HCT116 (cell line): Measurements from ENCODE around the gene ACY1. TPM values are rescaled to one million over a fixed set of nuclear protein-coding genes. Genes with fewer than 3 reads are reported as not detected.

Source experiments
- ATAC-seq: fragments of 200-7000 bp; cut with Tn5 transposase; 2 replicates; pipeline ENCODE4 v1.9.1; 2020; ENCODE audit warnings: mild to moderate bottlenecking, moderate library complexity
- BruUV-seq: library from RNA; stranded (reverse); fragments of 400-500 nt; replicated peaks from 2 replicates; lab custom pipeline; 2021; lab: Mats Ljungman, UMichigan
- CTCF ChIA-PET: fragments of 300-600 bp; sonication (Branson Sonifier 250); formaldehyde crosslinking; loops from one replicate; lab custom pipeline; 2021; ENCODE audit warnings: antibody characterized with exemption; lab: Charles Lee
- POLR2A ChIA-PET: fragments of 300-600, 350-600 bp; sonication (Branson Sonifier 250); formaldehyde crosslinking; loops from one replicate; lab custom pipeline; 2021; ENCODE audit warnings: antibody characterized with exemption; lab: Charles Lee
- RAD21 ChIA-PET, 2 experiments: fragments of 300-600 bp; sonication (Branson Sonifier 250); formaldehyde crosslinking; loops; one replicate each; lab custom pipeline; 2023; ENCODE audit warnings: low total read pairs in 2 of 2; ENCODE audit not compliant: uncharacterized antibody in 2 of 2, unreplicated experiment in 2 of 2, low non-redundant PET in 1 of 2; lab: Charles Lee
- DNase-seq: peaks from one replicate; pipeline ENCODE4 v3.0.0-alpha.2; 2010; ENCODE audit warnings: low read depth, low spot score
- H2AFZ ChIP-seq: fragments of 200-600 bp; shearing (Covaris generic), sonication (generic); 2 replicates; pipeline ENCODE4 v1.6.1; 2017; ENCODE audit warnings: low read depth, mixed run types, mixed read lengths, antibody characterized with exemption, low read length; ENCODE audit not compliant: poor library complexity, severe bottlenecking
- H3K27ac ChIP-seq: 2 replicates; pipeline ENCODE4 v1.5.1; 2012; ENCODE audit warnings: low read depth, low read length
- H3K27me3 ChIP-seq: fragments of 200-600 bp; sonication (generic); 2 replicates; pipeline ENCODE4 v1.6.1; 2016; ENCODE audit warnings: mixed run types, low read length, mixed read lengths; ENCODE audit not compliant: insufficient read depth
- H3K36me3 ChIP-seq, 2 experiments: fragments of 200-500 bp in 1 of 2; fragments of 200-600 bp in 1 of 2; sonication (Bioruptor generic) in 1 of 2; sonication (generic) in 1 of 2; 2 replicates each; pipeline versions ENCODE4 v1.5.1 to v1.6.1; 2014 to 2016; ENCODE audit warnings: low read length in 2 of 2, inconsistent platforms in 1 of 2, mixed read lengths in 1 of 2, mixed run types in 1 of 2; ENCODE audit not compliant: insufficient read depth in 2 of 2, control insufficient read depth in 1 of 2
- H3K4me1 ChIP-seq, 2 experiments: fragments of 200-600 bp in 1 of 2; sonication (generic) in 1 of 2; 2 replicates each; pipeline versions ENCODE4 v1.5.1 to v1.6.1; 2012 to 2017; ENCODE audit warnings: low read length in 2 of 2, inconsistent platforms in 1 of 2, mild to moderate bottlenecking in 1 of 2, mixed read lengths in 1 of 2, mixed run types in 1 of 2, moderate library complexity in 1 of 2; ENCODE audit not compliant: insufficient read depth in 2 of 2, control insufficient read depth in 1 of 2
- H3K4me2 ChIP-seq: fragments of 200-600 bp; sonication (generic); 2 replicates; pipeline ENCODE4 v1.6.1; 2017; ENCODE audit warnings: mixed run types, low read length, mixed read lengths
- H3K4me3 ChIP-seq, 2 experiments: fragments of 200-600 bp in 1 of 2; sonication (generic) in 1 of 2; replicated peaks in 1 of 2; 2 replicates each; pipeline ENCODE4 v1.5.1; 2011 to 2016; ENCODE audit warnings: low read length in 2 of 2, control low read depth in 1 of 2, low read depth in 1 of 2, mild to moderate bottlenecking in 1 of 2, mixed read lengths in 1 of 2, mixed run types in 1 of 2
- H3K79me2 ChIP-seq: fragments of 200-600 bp; sonication (generic); 2 replicates; pipeline ENCODE4 v1.6.1; 2017; ENCODE audit warnings: mild to moderate bottlenecking, mixed run types, low read length, moderate library complexity, mixed read lengths; ENCODE audit not compliant: insufficient read depth
- H3K9ac ChIP-seq: fragments of 200-600 bp; sonication (generic); 2 replicates; pipeline ENCODE4 v1.6.1; 2016; ENCODE audit warnings: low read length, mixed read lengths
- H3K9me2 ChIP-seq: fragments of 200-600 bp; sonication (generic), shearing (Covaris generic); 2 replicates; pipeline ENCODE4 v1.6.1; 2017; ENCODE audit warnings: mixed run types, mild to moderate bottlenecking, moderate library complexity; ENCODE audit not compliant: insufficient read depth
- H3K9me3 ChIP-seq, 2 experiments: fragments of 200-500 bp in 1 of 2; fragments of 200-600 bp in 1 of 2; sonication (Bioruptor generic) in 1 of 2; sonication (generic) in 1 of 2; 2 replicates each; pipeline ENCODE4 v1.6.1; 2014 to 2017; ENCODE audit warnings: low read length in 2 of 2, mixed read lengths in 2 of 2, inconsistent platforms in 1 of 2, low read depth in 1 of 2, mild to moderate bottlenecking in 1 of 2, mixed run types in 1 of 2, moderate library complexity in 1 of 2; ENCODE audit not compliant: control insufficient read depth in 1 of 2, insufficient read depth in 1 of 2
- H4K20me1 ChIP-seq: fragments of 200-600 bp; sonication (generic), shearing (Covaris generic); 2 replicates; pipeline ENCODE4 v1.6.1; 2017; ENCODE audit warnings: mixed run types, mild to moderate bottlenecking, moderate library complexity; ENCODE audit not compliant: insufficient read depth
- CBX3 ChIP-seq: IDR thresholded peaks from 2 replicates; pipeline ENCODE4 v1.6.1; 2012; ENCODE audit warnings: low read depth
- CEBPB ChIP-seq: IDR thresholded peaks from 2 replicates; pipeline ENCODE4 v1.6.1; 2012; ENCODE audit warnings: low read depth
- EGR1 ChIP-seq: IDR thresholded peaks from 2 replicates; pipeline ENCODE4 v1.6.1; 2012; ENCODE audit warnings: low read depth
- ELF1 ChIP-seq: IDR thresholded peaks from 2 replicates; pipeline ENCODE4 v1.6.1; 2012; ENCODE audit warnings: low read depth, borderline replicate concordance
- EZH2 ChIP-seq: fragments of 200-600 bp; sonication (generic); IDR thresholded peaks from 2 replicates; pipeline ENCODE4 v1.6.1; 2017; ENCODE audit warnings: antibody characterized with exemption, mixed run types
- JUND ChIP-seq: IDR thresholded peaks from 2 replicates; pipeline ENCODE4 v1.6.1; 2012
- POLR2A ChIP-seq: IDR thresholded peaks from 2 replicates; pipeline ENCODE4 v1.7.0; 2011; ENCODE audit warnings: borderline replicate concordance; ENCODE audit not compliant: insufficient read depth, insufficient read length; ENCODE audit errors: extremely low read depth
- POLR2AphosphoS5 ChIP-seq: IDR thresholded peaks from 2 replicates; pipeline ENCODE4 v1.6.1; 2011; ENCODE audit warnings: mild to moderate bottlenecking, low read depth, low read length, moderate library complexity
- RAD21 ChIP-seq: IDR thresholded peaks from 2 replicates; pipeline ENCODE4 v1.6.1; 2012; ENCODE audit warnings: low read depth, mild to moderate bottlenecking
- SIN3A ChIP-seq: IDR thresholded peaks from 2 replicates; pipeline ENCODE4 v1.6.1; 2012; ENCODE audit warnings: low read depth
- SRF ChIP-seq: IDR thresholded peaks from 2 replicates; pipeline ENCODE4 v1.6.1; 2012; ENCODE audit warnings: low read depth
- TCF7L2 ChIP-seq: IDR thresholded peaks from 2 replicates; pipeline ENCODE4 v1.7.0; 2011; ENCODE audit warnings: borderline replicate concordance, inconsistent platforms; ENCODE audit not compliant: insufficient read depth, insufficient read length; ENCODE audit errors: extremely low read depth
- YY1 ChIP-seq: IDR thresholded peaks from 2 replicates; pipeline ENCODE4 v1.6.1; 2011; ENCODE audit warnings: low read length, low read depth, moderate library complexity, mild to moderate bottlenecking; ENCODE audit not compliant: insufficient replicate concordance; ENCODE audit errors: extremely low read depth
- intact Hi-C: fragments of 100-400 bp; cut with micrococcal nuclease; formaldehyde crosslinking; loops from 2 replicates; pipeline ENCODE4 v1.10.0; 2022
- total RNA-seq: library from RNA; stranded (reverse); gene quantifications from one replicate; pipeline ENCODE4 v1.2.1, GENCODE V29; 2021; ENCODE audit not compliant: unreplicated experiment
- TF ChIP-seq, protein P1 (sequence below): IDR thresholded peaks from 2 replicates; pipeline ENCODE4 v1.6.1; 2012
- TF ChIP-seq, protein P2 (sequence below), 3 experiments: fragments of 200-600 bp in 1 of 3; sonication (generic) in 1 of 3; IDR thresholded peaks in 2 of 3; conservative IDR thresholded peaks in 1 of 3; 2 replicates each; pipeline ENCODE4 v1.5.1; 2012 to 2017; ENCODE audit warnings: low read depth in 2 of 3, low read length in 2 of 3, antibody characterized with exemption in 1 of 3, borderline replicate concordance in 1 of 3, control low read depth in 1 of 3, mild to moderate bottlenecking in 1 of 3, mixed read lengths in 1 of 3, mixed run types in 1 of 3, moderate library complexity in 1 of 3; ENCODE audit not compliant: insufficient read depth in 1 of 3
- TF ChIP-seq, protein P3 (sequence below): IDR thresholded peaks from 2 replicates; pipeline ENCODE4 v1.6.1; 2012
- TF ChIP-seq, protein P4 (sequence below): IDR thresholded peaks from 2 replicates; pipeline ENCODE4 v1.6.1; 2012; ENCODE audit warnings: low read depth
- TF ChIP-seq, protein P5 (sequence below): IDR thresholded peaks from 2 replicates; pipeline ENCODE4 v1.6.1; 2011; ENCODE audit warnings: mild to moderate bottlenecking, low read length, moderate library complexity; ENCODE audit not compliant: insufficient replicate concordance; ENCODE audit errors: extremely low read depth

The ACY1 gene
- total RNA-seq, 1 experiment from 2014 or later: 73.2 TPM

DNA sequence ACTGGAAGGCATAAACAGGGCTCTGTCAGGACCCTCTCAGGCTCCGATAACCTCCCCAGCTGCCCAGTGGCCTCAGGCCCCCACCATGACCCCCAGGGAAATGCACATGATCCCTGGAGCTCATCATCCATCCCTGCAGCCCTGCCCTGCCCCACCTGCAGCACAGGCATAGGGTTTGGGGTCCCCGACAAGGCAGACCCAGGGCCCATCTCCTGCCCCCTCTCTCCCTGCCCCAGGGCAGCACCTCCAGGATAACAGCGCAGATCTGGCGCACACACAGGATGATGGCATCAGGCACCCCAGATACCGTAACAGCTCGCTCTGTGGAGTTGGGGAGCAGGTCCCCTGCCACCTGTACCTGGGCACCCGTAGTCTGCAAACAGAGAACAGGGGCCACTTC is 23.7 kb upstream of the ACY1 start:
- ChIA-PET POLR2A (no interaction called here), RAD21 (no interaction called here)
- H4K20me1 ChIP-seq: no peaks in the 10 kb centered on the region
- BruUV-seq: no TSS peak
- H3K27me3 ChIP-seq: no peaks in the 10 kb centered on the region
- no peak overlapping the region for H3K4me3 ChIP-seq
- intact Hi-C loops: no loop called here
- no peak for ATAC-seq
- no peaks in the 10 kb centered on the region for H3K9me2 ChIP-seq
- H3K9me3 ChIP-seq: no peaks in the 10 kb centered on the region
- H3K9ac ChIP-seq: no peak overlapping the region
- no peaks in the 10 kb centered on the region for H3K79me2 ChIP-seq
- no peaks in the 10 kb centered on the region for H3K4me1 ChIP-seq
- DNase-seq: no peak
- H3K4me2 ChIP-seq: no peak overlapping the region
- H3K27ac ChIP-seq: no peak overlapping the region
- H3K36me3 ChIP-seq: 0 out of 4 replicates have a peak, but pooled peaks cover 0 to 3% of the 10 kb centered on the region in 2 experiments
- TF ChIP-seq YY1: no peak
- no peak for TF ChIP-seq RAD21
- no peak for TF ChIP-seq CBX3
- no peak for TF ChIP-seq SRF
- TF ChIP-seq SIN3A: no peak
- TF ChIP-seq, protein P1, sequence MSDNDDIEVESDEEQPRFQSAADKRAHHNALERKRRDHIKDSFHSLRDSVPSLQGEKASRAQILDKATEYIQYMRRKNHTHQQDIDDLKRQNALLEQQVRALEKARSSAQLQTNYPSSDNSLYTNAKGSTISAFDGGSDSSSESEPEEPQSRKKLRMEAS: no peak
- no peak for TF ChIP-seq ELF1
- no peak for TF ChIP-seq EGR1
- TF ChIP-seq, protein P2, sequence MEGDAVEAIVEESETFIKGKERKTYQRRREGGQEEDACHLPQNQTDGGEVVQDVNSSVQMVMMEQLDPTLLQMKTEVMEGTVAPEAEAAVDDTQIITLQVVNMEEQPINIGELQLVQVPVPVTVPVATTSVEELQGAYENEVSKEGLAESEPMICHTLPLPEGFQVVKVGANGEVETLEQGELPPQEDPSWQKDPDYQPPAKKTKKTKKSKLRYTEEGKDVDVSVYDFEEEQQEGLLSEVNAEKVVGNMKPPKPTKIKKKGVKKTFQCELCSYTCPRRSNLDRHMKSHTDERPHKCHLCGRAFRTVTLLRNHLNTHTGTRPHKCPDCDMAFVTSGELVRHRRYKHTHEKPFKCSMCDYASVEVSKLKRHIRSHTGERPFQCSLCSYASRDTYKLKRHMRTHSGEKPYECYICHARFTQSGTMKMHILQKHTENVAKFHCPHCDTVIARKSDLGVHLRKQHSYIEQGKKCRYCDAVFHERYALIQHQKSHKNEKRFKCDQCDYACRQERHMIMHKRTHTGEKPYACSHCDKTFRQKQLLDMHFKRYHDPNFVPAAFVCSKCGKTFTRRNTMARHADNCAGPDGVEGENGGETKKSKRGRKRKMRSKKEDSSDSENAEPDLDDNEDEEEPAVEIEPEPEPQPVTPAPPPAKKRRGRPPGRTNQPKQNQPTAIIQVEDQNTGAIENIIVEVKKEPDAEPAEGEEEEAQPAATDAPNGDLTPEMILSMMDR (IDR thresholded peaks at IDR 0.05 in 2 of 3, conservative IDR thresholded peaks at IDR 0.05 in 1 of 3; ENCODE audit: borderline replicate concordance in 1 of 3, insufficient read depth in 1 of 3, low read depth in 2 of 3, low read length in 2 of 3): no peak
- TF ChIP-seq, protein P3, sequence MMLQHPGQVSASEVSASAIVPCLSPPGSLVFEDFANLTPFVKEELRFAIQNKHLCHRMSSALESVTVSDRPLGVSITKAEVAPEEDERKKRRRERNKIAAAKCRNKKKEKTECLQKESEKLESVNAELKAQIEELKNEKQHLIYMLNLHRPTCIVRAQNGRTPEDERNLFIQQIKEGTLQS: no peak
- no peak for TF ChIP-seq TCF7L2
- TF ChIP-seq CEBPB: no peak
- TF ChIP-seq, protein P4, sequence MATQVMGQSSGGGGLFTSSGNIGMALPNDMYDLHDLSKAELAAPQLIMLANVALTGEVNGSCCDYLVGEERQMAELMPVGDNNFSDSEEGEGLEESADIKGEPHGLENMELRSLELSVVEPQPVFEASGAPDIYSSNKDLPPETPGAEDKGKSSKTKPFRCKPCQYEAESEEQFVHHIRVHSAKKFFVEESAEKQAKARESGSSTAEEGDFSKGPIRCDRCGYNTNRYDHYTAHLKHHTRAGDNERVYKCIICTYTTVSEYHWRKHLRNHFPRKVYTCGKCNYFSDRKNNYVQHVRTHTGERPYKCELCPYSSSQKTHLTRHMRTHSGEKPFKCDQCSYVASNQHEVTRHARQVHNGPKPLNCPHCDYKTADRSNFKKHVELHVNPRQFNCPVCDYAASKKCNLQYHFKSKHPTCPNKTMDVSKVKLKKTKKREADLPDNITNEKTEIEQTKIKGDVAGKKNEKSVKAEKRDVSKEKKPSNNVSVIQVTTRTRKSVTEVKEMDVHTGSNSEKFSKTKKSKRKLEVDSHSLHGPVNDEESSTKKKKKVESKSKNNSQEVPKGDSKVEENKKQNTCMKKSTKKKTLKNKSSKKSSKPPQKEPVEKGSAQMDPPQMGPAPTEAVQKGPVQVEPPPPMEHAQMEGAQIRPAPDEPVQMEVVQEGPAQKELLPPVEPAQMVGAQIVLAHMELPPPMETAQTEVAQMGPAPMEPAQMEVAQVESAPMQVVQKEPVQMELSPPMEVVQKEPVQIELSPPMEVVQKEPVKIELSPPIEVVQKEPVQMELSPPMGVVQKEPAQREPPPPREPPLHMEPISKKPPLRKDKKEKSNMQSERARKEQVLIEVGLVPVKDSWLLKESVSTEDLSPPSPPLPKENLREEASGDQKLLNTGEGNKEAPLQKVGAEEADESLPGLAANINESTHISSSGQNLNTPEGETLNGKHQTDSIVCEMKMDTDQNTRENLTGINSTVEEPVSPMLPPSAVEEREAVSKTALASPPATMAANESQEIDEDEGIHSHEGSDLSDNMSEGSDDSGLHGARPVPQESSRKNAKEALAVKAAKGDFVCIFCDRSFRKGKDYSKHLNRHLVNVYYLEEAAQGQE: no peak
- TF ChIP-seq EZH2: no peak
- TF ChIP-seq JUND: no peak
- no peak for TF ChIP-seq POLR2AphosphoS5
- TF ChIP-seq, protein P5, sequence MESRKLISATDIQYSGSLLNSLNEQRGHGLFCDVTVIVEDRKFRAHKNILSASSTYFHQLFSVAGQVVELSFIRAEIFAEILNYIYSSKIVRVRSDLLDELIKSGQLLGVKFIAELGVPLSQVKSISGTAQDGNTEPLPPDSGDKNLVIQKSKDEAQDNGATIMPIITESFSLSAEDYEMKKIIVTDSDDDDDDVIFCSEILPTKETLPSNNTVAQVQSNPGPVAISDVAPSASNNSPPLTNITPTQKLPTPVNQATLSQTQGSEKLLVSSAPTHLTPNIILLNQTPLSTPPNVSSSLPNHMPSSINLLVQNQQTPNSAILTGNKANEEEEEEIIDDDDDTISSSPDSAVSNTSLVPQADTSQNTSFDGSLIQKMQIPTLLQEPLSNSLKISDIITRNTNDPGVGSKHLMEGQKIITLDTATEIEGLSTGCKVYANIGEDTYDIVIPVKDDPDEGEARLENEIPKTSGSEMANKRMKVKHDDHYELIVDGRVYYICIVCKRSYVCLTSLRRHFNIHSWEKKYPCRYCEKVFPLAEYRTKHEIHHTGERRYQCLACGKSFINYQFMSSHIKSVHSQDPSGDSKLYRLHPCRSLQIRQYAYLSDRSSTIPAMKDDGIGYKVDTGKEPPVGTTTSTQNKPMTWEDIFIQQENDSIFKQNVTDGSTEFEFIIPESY: no peak
- TF ChIP-seq POLR2A: no peak
- TF ChIP-seq, all 23 proteins: peak for 0
- no peak overlapping the region for H2AFZ ChIP-seq
- CTCF ChIA-PET: no interaction called here
